ENCODE data around the gene SOX18.

DNA sequence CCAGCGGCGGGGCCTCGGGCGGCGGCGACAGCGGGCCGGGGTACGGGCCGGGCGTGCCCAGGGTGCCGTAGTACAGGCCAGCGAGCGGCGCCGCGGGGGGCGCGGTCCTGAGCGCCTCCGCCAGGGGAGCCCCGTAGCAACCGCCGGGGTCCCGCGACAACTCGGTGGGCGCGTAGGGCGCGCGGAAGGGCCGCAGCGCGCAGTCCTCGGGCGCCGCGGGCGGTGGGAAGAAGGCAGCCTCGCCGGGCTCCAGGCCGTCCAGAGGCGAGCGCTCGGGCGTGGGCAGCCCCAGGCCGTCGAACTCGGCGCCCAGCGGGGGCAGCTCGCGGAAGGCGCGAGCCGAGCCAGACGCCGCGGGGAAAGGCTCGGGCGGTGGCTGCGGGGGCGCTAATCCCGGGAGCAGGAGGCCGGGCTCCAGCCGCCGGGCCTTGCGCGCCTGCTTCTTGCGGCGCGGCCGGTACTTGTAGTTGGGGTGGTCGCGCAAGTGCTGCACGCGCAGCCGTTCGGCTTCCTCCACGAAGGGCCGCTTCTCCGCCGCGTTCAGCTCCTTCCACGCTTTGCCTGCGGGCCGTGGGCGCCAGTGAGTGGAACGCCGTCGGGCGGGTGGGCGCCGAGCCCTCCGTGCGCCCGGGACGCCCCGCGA is 916 bp downstream of the SOX18 start:
- TF ChIP-seq CTCF (IDR thresholded peaks at IDR 0.05) = no peak
- no peak for TF ChIP-seq POLR2AphosphoS5 (IDR thresholded peaks at IDR 0.05)
